ENCODE results near the gene RHOD.

DNA sequence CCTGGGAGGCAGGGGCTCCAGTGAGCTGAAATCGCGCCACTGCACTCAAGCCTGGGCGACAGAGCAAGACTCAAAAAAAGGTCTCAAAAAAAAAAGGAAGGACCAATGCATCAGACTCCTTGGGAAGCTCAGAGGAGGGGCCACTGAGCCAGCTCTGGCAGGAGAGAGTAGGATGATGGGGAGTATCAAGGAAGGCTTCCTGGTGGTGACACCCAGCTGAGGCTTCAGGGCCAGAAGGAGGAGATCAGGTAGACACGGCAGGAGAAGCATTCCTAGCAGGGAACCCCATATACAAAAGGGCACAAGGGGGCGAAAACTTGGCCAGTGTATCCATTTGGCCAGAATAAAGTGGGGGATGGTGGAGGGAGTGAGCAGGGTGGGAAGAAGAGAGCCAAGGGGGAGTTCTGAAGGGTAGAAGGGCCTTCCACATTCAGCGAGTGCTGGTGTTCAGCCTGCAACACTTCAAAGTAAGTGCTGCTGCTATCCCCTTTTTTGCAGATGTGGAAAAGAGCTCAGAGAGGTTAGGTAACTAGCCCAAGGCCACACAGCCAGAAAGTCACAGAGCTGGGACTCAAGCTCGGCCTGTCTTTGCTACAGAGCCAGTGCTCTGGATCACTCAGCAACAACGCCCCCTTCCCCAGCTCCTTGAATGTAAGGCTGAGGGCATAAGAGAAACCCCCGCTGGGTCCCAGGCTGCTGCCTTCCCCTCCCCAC is 5.3 kb upstream of the RHOD start:
- TF ChIP-seq, protein P1, sequence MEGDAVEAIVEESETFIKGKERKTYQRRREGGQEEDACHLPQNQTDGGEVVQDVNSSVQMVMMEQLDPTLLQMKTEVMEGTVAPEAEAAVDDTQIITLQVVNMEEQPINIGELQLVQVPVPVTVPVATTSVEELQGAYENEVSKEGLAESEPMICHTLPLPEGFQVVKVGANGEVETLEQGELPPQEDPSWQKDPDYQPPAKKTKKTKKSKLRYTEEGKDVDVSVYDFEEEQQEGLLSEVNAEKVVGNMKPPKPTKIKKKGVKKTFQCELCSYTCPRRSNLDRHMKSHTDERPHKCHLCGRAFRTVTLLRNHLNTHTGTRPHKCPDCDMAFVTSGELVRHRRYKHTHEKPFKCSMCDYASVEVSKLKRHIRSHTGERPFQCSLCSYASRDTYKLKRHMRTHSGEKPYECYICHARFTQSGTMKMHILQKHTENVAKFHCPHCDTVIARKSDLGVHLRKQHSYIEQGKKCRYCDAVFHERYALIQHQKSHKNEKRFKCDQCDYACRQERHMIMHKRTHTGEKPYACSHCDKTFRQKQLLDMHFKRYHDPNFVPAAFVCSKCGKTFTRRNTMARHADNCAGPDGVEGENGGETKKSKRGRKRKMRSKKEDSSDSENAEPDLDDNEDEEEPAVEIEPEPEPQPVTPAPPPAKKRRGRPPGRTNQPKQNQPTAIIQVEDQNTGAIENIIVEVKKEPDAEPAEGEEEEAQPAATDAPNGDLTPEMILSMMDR (IDR thresholded peaks at IDR 0.05; ENCODE audit: poor library complexity, severe bottlenecking) = no peak
- TF ChIP-seq TAF1 (IDR thresholded peaks at IDR 0.05; ENCODE audit: low read depth) = no peak
- TF ChIP-seq SMC3 (conservative IDR thresholded peaks at IDR 0.05; ENCODE audit: poor library complexity) = no peak
